B cell (primary cell): Measurements from ENCODE around the gene ESYT1.

Experiments
- EZH2 ChIP-seq: IDR thresholded peaks from 2 replicates; pipeline ENCODE4 v1.6.1; 2012; ENCODE audit warnings: borderline replicate concordance, low read depth, mild to moderate bottlenecking, moderate library complexity, low read length; ENCODE audit not compliant: insufficient read depth, poor library complexity, severe bottlenecking
- TF ChIP-seq, protein P1 (sequence below): fragments of 200-600 bp; IDR thresholded peaks from one replicate; pipeline ENCODE4 v1.8.0; 2022; ENCODE audit warnings: antibody characterized with exemption, mild to moderate bottlenecking

DNA sequence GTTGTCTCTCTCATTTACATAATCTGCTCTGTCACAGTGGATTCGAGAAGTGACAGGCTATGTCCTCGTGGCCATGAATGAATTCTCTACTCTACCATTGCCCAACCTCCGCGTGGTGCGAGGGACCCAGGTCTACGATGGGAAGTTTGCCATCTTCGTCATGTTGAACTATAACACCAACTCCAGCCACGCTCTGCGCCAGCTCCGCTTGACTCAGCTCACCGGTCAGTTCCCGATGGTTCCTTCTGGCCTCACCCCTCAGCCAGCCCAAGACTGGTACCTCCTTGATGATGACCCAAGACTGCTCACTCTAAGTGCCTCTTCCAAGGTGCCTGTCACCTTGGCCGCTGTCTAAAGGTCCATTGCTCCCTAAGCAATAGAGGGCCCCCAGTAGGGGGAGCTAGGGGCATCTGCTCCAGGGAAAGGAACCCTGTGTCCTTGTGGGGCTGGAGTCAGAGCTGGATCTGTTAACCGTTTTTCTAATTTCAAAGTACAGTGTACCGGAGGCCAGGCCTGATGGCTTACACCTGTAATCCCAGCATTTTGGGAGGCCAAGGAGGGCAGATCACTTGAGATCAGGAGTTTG, 43.0 kb upstream of the ESYT1 start:
- TF ChIP-seq, protein P1, sequence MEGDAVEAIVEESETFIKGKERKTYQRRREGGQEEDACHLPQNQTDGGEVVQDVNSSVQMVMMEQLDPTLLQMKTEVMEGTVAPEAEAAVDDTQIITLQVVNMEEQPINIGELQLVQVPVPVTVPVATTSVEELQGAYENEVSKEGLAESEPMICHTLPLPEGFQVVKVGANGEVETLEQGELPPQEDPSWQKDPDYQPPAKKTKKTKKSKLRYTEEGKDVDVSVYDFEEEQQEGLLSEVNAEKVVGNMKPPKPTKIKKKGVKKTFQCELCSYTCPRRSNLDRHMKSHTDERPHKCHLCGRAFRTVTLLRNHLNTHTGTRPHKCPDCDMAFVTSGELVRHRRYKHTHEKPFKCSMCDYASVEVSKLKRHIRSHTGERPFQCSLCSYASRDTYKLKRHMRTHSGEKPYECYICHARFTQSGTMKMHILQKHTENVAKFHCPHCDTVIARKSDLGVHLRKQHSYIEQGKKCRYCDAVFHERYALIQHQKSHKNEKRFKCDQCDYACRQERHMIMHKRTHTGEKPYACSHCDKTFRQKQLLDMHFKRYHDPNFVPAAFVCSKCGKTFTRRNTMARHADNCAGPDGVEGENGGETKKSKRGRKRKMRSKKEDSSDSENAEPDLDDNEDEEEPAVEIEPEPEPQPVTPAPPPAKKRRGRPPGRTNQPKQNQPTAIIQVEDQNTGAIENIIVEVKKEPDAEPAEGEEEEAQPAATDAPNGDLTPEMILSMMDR = no peak
- no peak for TF ChIP-seq EZH2
